Astrocyte (in vitro differentiated cells and primary cell): ENCODE results near the gene SLC28A3. TPM values are rescaled to one million over a fixed set of nuclear protein-coding genes. Genes with fewer than 3 reads are reported as not detected.

Experiments used
- DNase-seq: peaks from one replicate; pipeline ENCODE4 v3.0.0-alpha.2; 2010; ENCODE audit warnings: low read depth
- FAIRE-seq: peaks from 2 replicates; lab custom pipeline; 2011; peaks lifted over from hg19 to GRCh38; lab: Jason Lieb, UNC
- H2AFZ ChIP-seq: 2 replicates; pipeline ENCODE4 v1.6.0; 2012; ENCODE audit warnings: low read depth, low read length, inconsistent platforms
- H3K27ac ChIP-seq: 2 replicates; pipeline ENCODE4 v1.5.1; 2011; ENCODE audit warnings: low read depth, low read length, inconsistent platforms
- H3K27me3 ChIP-seq: 2 replicates; pipeline ENCODE4 v1.6.0; 2011; ENCODE audit warnings: low read length, inconsistent platforms; ENCODE audit not compliant: insufficient read depth
- H3K36me3 ChIP-seq: 2 replicates; pipeline ENCODE4 v1.5.1; 2011; ENCODE audit warnings: low read length, inconsistent platforms; ENCODE audit not compliant: insufficient read depth
- H3K4me1 ChIP-seq: 2 replicates; pipeline ENCODE4 v1.5.1; 2011; ENCODE audit warnings: low read length, inconsistent platforms; ENCODE audit not compliant: insufficient read depth
- H3K4me2 ChIP-seq: 2 replicates; pipeline ENCODE4 v1.6.0; 2012; ENCODE audit warnings: low read length, inconsistent platforms
- H3K4me3 ChIP-seq: 2 replicates; pipeline ENCODE4 v1.5.1; 2011; ENCODE audit warnings: low read depth, mild to moderate bottlenecking, low read length, inconsistent platforms; ENCODE audit not compliant: insufficient read depth
- H3K79me2 ChIP-seq: 2 replicates; pipeline ENCODE4 v1.6.0; 2012; ENCODE audit warnings: mild to moderate bottlenecking, low read length, inconsistent platforms; ENCODE audit not compliant: insufficient read depth
- H3K9ac ChIP-seq: 2 replicates; pipeline ENCODE4 v1.6.0; 2012; ENCODE audit warnings: mild to moderate bottlenecking, low read length, inconsistent platforms
- H3K9me3 ChIP-seq: 2 replicates; pipeline ENCODE4 v1.5.1; 2012; ENCODE audit warnings: low read depth, mild to moderate bottlenecking, low read length, inconsistent platforms; ENCODE audit not compliant: insufficient read depth
- H4K20me1 ChIP-seq: 2 replicates; pipeline ENCODE4 v1.6.0; 2012; ENCODE audit warnings: low read length, inconsistent platforms; ENCODE audit not compliant: insufficient read depth
- H3K27ac Mint-ChIP-seq: one replicate; pipeline ENCODE4 v1.8.0; 2021; ENCODE audit warnings: mild to moderate bottlenecking, mixed read lengths; ENCODE audit not compliant: unreplicated experiment
- H3K27me3 Mint-ChIP-seq: one replicate; pipeline ENCODE4 v1.8.0; 2021; ENCODE audit warnings: low read depth, mixed read lengths; ENCODE audit not compliant: unreplicated experiment
- H3K36me3 Mint-ChIP-seq: one replicate; pipeline ENCODE4 v1.8.0; 2021; ENCODE audit warnings: low read depth, mixed read lengths; ENCODE audit not compliant: unreplicated experiment
- H3K4me1 Mint-ChIP-seq: one replicate; pipeline ENCODE4 v1.8.0; 2021; ENCODE audit warnings: low read depth, mixed read lengths; ENCODE audit not compliant: unreplicated experiment
- H3K4me3 Mint-ChIP-seq: one replicate; pipeline ENCODE4 v1.8.0; 2021; ENCODE audit warnings: mild to moderate bottlenecking, moderate library complexity, mixed read lengths; ENCODE audit not compliant: unreplicated experiment
- H3K9me3 Mint-ChIP-seq: one replicate; pipeline ENCODE4 v1.8.0; 2021; ENCODE audit warnings: mild to moderate bottlenecking, mixed read lengths; ENCODE audit not compliant: unreplicated experiment
- EZH2 ChIP-seq: IDR thresholded peaks from 2 replicates; pipeline ENCODE4 v1.6.1; 2012; ENCODE audit warnings: mild to moderate bottlenecking, low read length, inconsistent platforms; ENCODE audit not compliant: insufficient read depth
- total RNA-seq: library from RNA; stranded (reverse); gene quantifications from 2 replicates; pipeline ENCODE4 v1.2.1, GENCODE V29; 2021
- TF ChIP-seq, protein P1 (sequence below): IDR thresholded peaks from 2 replicates; pipeline ENCODE4 v1.5.1; 2011; ENCODE audit warnings: low read depth, mild to moderate bottlenecking, inconsistent platforms, low read length, moderate library complexity; ENCODE audit not compliant: insufficient read depth

SLC28A3 gene
- total RNA-seq, 1 donor from 2014 or later: 0.30 TPM

- FAIRE-seq (no peak), DNase-seq (no peak)
- TF ChIP-seq, protein P1, sequence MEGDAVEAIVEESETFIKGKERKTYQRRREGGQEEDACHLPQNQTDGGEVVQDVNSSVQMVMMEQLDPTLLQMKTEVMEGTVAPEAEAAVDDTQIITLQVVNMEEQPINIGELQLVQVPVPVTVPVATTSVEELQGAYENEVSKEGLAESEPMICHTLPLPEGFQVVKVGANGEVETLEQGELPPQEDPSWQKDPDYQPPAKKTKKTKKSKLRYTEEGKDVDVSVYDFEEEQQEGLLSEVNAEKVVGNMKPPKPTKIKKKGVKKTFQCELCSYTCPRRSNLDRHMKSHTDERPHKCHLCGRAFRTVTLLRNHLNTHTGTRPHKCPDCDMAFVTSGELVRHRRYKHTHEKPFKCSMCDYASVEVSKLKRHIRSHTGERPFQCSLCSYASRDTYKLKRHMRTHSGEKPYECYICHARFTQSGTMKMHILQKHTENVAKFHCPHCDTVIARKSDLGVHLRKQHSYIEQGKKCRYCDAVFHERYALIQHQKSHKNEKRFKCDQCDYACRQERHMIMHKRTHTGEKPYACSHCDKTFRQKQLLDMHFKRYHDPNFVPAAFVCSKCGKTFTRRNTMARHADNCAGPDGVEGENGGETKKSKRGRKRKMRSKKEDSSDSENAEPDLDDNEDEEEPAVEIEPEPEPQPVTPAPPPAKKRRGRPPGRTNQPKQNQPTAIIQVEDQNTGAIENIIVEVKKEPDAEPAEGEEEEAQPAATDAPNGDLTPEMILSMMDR: no peak
- no peak for TF ChIP-seq EZH2
- Mint-ChIP-seq H3K4me1 (peaks cover 18% of the 10 kb centered on the region), H3K9me3 (peaks cover 18% of the 10 kb centered on the region), H3K27me3 (peaks cover 3% of the 10 kb centered on the region), H3K36me3 (no peaks in the 10 kb centered on the region), H3K27ac (peak overlapping the region; percentile 2), H3K4me3 (no peak overlapping the region)
- H3K4me3 ChIP-seq: no peak overlapping the region
- no peak overlapping the region for H3K4me2 ChIP-seq
- no peak overlapping the region for H3K27ac ChIP-seq
- no peaks in the 10 kb centered on the region for H4K20me1 ChIP-seq
- no peaks in the 10 kb centered on the region for H3K79me2 ChIP-seq
- H3K9ac ChIP-seq: no peak overlapping the region
- no peaks in the 10 kb centered on the region for H3K9me3 ChIP-seq
- H3K36me3 ChIP-seq: no peaks in the 10 kb centered on the region
- H2AFZ ChIP-seq: no peak overlapping the region
- no peaks in the 10 kb centered on the region for H3K27me3 ChIP-seq
- no peaks in the 10 kb centered on the region for H3K4me1 ChIP-seq
Observed at GRCh38 chr9:84238652-84239051, 101.9 kb downstream of the SLC28A3 start.

GRCh38 chr9:84235511-84235910 lies 105.0 kb downstream of the SLC28A3 start:
- Histone ChIP-seq H3K79me2 (no peaks in the 10 kb centered on the region), H4K20me1 (no peaks in the 10 kb centered on the region), H3K27ac (no peak overlapping the region), H3K27me3 (no peaks in the 10 kb centered on the region), H2AFZ (no peak overlapping the region), H3K4me3 (no peak overlapping the region), H3K36me3 (no peaks in the 10 kb centered on the region), H3K4me1 (no peaks in the 10 kb centered on the region), H3K9me3 (no peaks in the 10 kb centered on the region), H3K4me2 (no peak overlapping the region), H3K9ac (no peak overlapping the region)
- Mint-ChIP-seq H3K9me3 (peaks cover 13% of the 10 kb centered on the region), H3K27ac (no peak overlapping the region), H3K27me3 (peaks cover 3% of the 10 kb centered on the region), H3K4me3 (no peak overlapping the region), H3K36me3 (no peaks in the 10 kb centered on the region), H3K4me1 (peaks cover 10% of the 10 kb centered on the region)
- no peak for TF ChIP-seq EZH2
- TF ChIP-seq, protein P1: no peak
- FAIRE-seq (no peak), DNase-seq (no peak)

DNA sequence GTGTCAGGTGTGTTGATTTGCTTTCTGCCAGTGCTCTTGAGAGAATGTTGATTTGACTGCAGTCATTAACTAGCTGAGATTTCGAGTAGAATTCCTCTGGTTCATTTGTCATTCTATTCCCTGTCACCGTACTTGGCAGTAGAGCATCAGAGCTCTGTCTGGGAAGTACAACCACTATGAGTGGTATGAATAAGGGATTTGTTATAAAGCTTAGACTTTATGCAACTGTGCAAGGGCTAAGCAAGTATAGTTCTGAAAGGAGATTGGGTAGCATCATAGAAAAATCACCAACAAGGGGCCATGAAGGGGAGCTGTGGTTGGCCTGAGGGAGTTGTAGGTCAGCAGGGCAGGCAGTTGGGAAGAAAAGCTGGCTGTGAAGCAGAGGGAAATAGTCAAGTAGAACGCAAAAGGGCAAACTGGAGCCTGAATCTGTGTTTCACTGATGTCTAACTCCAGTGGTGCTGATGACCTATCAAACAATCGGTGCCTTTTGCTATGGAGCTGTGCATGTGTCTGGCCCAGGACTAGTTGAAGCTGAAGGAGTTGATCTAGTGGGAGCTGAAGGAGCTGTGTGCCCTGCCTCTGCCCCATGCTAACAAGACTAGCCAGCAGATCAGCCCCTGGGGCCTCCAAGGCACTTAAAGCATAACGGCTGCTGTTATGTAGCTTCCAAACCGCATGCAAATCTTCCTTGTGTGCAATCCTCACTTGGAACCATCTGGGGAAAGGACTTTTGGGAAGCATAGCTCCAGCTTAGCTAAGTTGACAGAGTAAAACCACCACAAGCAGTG lies 110.0 kb downstream of the SLC28A3 start:
- Histone ChIP-seq H3K4me2 (no peak overlapping the region), H3K9me3 (no peaks in the 10 kb centered on the region), H3K9ac (no peak overlapping the region), H3K4me1 (no peaks in the 10 kb centered on the region), H3K27me3 (no peaks in the 10 kb centered on the region), H3K36me3 (no peaks in the 10 kb centered on the region), H2AFZ (no peak overlapping the region), H3K27ac (no peak overlapping the region), H3K79me2 (no peaks in the 10 kb centered on the region), H3K4me3 (no peak overlapping the region), H4K20me1 (no peaks in the 10 kb centered on the region)
- FAIRE-seq: no peak
- Mint-ChIP-seq H3K36me3 (no peaks in the 10 kb centered on the region), H3K27me3 (peaks cover 3% of the 10 kb centered on the region), H3K4me3 (no peak overlapping the region), H3K4me1 (no peaks in the 10 kb centered on the region), H3K9me3 (no peaks in the 10 kb centered on the region), H3K27ac (no peak overlapping the region)
- TF ChIP-seq, protein P1: no peak
- no peak for TF ChIP-seq EZH2
- DNase-seq: peak; percentile 25
